Testis (tissue), 3 donors: ENCODE results near the gene CYP3A7. TPM values are rescaled to one million over a fixed set of nuclear protein-coding genes. Genes with fewer than 3 reads are reported as not detected.
"Not testable (repeated sequence)": the region's sequence is repeated elsewhere in the genome, so short reads cannot be mapped to it uniquely, and the experiment has no call there.

ENCODE experiments used
- DNase-seq: peaks from one replicate; pipeline ENCODE4 v3.0.0-alpha.2; 2019
- H3K27ac ChIP-seq, 2 donors: fragments of 200-600 bp; sonication (generic); one replicate each; pipeline ENCODE4 v1.5.1; 2019
- H3K27me3 ChIP-seq: fragments of 200-600 bp; sonication (generic); one replicate; pipeline ENCODE4 v1.5.1; 2019
- H3K36me3 ChIP-seq: fragments of 200-600 bp; sonication (generic); one replicate; pipeline ENCODE4 v1.5.1; 2017; ENCODE audit warnings: low read depth; ENCODE audit errors: missing control alignments
- H3K4me1 ChIP-seq: fragments of 200-600 bp; sonication (generic); one replicate; pipeline ENCODE4 v1.5.1; 2019
- H3K4me3 ChIP-seq, 2 donors: fragments of 200-600 bp; sonication (generic); one replicate each; pipeline ENCODE4 v1.5.1; 2017 to 2019
- H3K9me3 ChIP-seq: fragments of 200-600 bp; sonication (generic); one replicate; pipeline ENCODE4 v1.5.1; 2017
- POLR2A ChIP-seq: fragments of 450-650 bp; IDR thresholded peaks from one replicate; pipeline ENCODE4 v1.6.1; 2017; ENCODE audit warnings: antibody characterized with exemption, mild to moderate bottlenecking, moderate library complexity
- WGBS, 2 donors: methylation state at CpG; one replicate each; pipeline ENCODE4 v1.1.5; 2018; 5-methylcytosine and 5-hydroxymethylcytosine counted together
- intact Hi-C: fragments of 100-400 bp; cut with DNase I; formaldehyde crosslinking; loops from one replicate; pipeline ENCODE4 v1.15.1; 2023; ENCODE audit warnings: low total_unique reads
- polyA plus RNA-seq: library from polyadenylated mRNA; stranded (reverse); fragments of 350-450 nt; fragmentation: Illumina TruSeq; extraction: RNeasy Lipid Tissue Mini Kit (QIAGEN cat#74804); gene quantifications from one replicate; pipeline ENCODE4 v1.2.3, GENCODE V29; 2014; ENCODE audit warnings: low read depth, low replicate concordance; ENCODE audit not compliant: insufficient read depth
- total RNA-seq, 2 donors: library from RNA; depleted of rRNA; stranded (reverse); fragments of >200 nt; gene quantifications; one replicate each; pipeline ENCODE4 v1.2.3, GENCODE V29; 2016
- TF ChIP-seq, protein P1 (sequence below), 3 experiments: fragments of 450-650 bp in 2 of 3; fragments of 200-600 bp in 1 of 3; sonication (generic) in 1 of 3; IDR thresholded peaks; one replicate each; pipeline ENCODE4 v1.5.1; 2016 to 2019; ENCODE audit warnings: antibody characterized with exemption in 3 of 3, mild to moderate bottlenecking in 2 of 3, moderate library complexity in 1 of 3

Gene CYP3A7
- total and polyA plus RNA-seq, 3 donors from 2014 or later, result not detected

DNA sequence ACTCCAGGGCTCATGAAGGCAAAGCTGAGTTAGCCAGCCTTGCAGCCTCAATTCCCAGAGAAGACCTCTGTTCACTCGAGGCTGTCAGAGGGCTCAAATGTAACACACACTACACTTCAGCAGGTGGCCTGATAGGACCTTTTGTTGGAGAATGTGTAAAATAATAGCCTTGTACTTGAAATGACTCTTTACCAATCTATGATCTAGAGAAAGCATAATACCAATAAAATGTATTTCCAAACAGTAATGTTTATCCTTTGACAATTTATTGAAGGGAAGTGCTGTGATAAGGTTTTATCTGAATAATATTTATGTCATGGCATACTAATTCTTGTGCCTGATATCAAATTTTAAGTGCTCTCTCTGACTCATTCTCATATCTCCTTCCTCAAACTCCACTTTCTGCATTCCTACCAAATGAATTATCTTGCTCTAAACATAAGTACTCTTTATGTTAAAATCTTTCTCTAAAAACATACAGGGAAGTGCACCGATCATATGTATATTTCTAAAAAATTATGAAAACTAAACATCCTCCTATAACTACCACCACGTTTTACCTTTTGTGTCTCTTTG is 20.9 kb downstream of the CYP3A7 start:
- no peaks in the 10 kb centered on the region for H3K36me3 ChIP-seq
- no peak for DNase-seq
- no peaks in the 10 kb centered on the region for H3K27me3 ChIP-seq
- no peaks in the 10 kb centered on the region for H3K4me1 ChIP-seq
- H3K9me3 ChIP-seq, result no peaks in the 10 kb centered on the region
- H3K4me3 ChIP-seq, result no peak overlapping the region
- intact Hi-C loops, result no loop called here
- WGBS, 2 donors, result 84 to 86% methylated on average over 3 of the region's 3 CpGs
- no peak overlapping the region for H3K27ac ChIP-seq
- TF ChIP-seq, protein P1, sequence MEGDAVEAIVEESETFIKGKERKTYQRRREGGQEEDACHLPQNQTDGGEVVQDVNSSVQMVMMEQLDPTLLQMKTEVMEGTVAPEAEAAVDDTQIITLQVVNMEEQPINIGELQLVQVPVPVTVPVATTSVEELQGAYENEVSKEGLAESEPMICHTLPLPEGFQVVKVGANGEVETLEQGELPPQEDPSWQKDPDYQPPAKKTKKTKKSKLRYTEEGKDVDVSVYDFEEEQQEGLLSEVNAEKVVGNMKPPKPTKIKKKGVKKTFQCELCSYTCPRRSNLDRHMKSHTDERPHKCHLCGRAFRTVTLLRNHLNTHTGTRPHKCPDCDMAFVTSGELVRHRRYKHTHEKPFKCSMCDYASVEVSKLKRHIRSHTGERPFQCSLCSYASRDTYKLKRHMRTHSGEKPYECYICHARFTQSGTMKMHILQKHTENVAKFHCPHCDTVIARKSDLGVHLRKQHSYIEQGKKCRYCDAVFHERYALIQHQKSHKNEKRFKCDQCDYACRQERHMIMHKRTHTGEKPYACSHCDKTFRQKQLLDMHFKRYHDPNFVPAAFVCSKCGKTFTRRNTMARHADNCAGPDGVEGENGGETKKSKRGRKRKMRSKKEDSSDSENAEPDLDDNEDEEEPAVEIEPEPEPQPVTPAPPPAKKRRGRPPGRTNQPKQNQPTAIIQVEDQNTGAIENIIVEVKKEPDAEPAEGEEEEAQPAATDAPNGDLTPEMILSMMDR (IDR thresholded peaks at IDR 0.05), result no peak
- no peak for TF ChIP-seq POLR2A

DNA sequence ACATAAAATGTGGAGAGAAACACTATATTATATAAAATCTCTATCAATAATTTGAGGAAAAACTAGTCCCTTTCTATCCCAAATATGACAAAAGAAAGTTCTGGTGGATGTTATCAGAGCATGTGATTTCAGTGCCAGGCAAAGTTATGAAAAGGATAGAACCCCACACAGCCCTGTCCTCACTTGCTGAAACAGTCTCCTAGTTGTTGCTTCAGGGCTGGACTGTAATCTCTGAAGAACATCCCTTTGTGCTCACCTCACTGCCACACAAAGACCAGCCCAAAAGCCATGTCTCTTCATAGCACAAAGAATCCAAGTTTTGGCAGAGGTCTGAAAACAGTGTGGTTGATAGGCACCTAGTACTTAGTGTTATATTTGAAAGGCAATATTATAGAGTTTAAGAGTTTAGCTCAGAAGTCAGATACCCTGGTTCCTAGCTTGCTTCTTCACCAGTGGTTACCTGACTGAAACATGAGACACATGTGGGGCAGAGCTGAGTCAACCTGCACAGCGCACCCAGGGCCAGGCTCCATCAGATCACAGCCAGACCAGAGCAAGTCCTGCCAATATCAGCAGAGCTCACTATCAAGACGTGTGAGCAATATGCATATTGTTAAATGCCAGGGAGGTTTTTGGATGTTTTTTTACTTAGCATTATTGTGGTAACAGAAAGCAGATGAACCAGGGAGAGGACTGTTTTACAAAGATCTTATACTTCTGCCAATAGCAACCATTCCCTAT is 25.0 kb downstream of the CYP3A7 start:
- no peak for DNase-seq
- intact Hi-C loops, result no loop called here
- no peaks in the 10 kb centered on the region for H3K36me3 ChIP-seq
- H3K9me3 ChIP-seq, result no peaks in the 10 kb centered on the region
- TF ChIP-seq POLR2A, result no peak
- TF ChIP-seq, protein P1 (IDR thresholded peaks at IDR 0.05), result no peak
- H3K4me1 ChIP-seq, result no peaks in the 10 kb centered on the region
- no peaks in the 10 kb centered on the region for H3K27me3 ChIP-seq
- H3K27ac ChIP-seq, result no peak overlapping the region
- 48 to 84% methylated on average over 2 of the region's 2 CpGs for WGBS, 2 donors
- no peak overlapping the region for H3K4me3 ChIP-seq

DNA sequence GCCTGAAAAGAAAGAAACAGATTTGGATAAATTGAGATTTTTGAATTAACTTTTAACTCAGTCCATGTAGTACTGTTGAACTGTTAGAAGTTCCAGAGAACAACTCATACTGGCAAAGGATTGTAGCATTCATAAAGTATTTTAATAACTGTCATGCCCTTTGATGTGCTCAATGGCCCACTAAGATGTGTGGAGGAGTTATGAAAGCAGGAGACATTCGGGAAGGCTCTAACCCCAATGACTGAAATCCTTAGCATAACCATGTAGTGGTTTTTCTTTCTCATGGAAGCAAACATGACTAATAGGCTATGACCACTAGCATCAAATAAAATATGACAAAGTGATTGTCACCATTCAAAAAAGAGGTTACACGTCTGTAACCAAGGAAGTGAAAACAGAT is 25.7 kb downstream of the CYP3A7 start:
- TF ChIP-seq, protein P1 (IDR thresholded peaks at IDR 0.05), result no peak
- TF ChIP-seq POLR2A, result no peak
- Histone ChIP-seq H3K4me1 (no peaks in the 10 kb centered on the region), H3K9me3 (no peaks in the 10 kb centered on the region), H3K27ac (no peak overlapping the region), H3K27me3 (no peaks in the 10 kb centered on the region), H3K36me3 (no peaks in the 10 kb centered on the region), H3K4me3 (no peak overlapping the region)
- 93 to 94% methylated on average over 2 of the region's 2 CpGs for WGBS, 2 donors
- DNase-seq, result no peak
- intact Hi-C loops, result no loop called here

DNA sequence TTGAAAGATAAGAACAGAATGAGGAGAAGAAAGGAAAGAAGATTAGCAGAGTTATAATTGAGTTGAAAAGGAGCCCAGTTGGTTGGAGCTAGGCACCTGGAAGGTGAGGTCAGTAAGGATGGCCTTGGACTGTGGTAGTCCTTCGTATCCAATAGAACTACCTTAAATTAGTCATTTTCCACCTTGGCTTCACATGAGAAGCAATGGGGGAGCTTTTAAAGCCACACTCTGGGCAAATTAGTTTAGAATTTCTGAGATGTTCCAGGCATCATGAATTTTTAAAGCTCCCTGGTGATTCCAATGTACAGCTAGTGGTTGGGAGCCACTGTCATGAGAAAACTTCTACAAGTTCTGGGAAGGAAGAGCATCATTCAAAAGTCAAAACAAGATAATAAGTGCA is 27.9 kb downstream of the CYP3A7 start:
- Histone ChIP-seq H3K36me3 (no peaks in the 10 kb centered on the region), H3K4me3 (no peak overlapping the region), H3K4me1 (no peaks in the 10 kb centered on the region), H3K27me3 (no peaks in the 10 kb centered on the region), H3K9me3 (no peaks in the 10 kb centered on the region), H3K27ac (no peak overlapping the region)
- intact Hi-C loops, result no loop called here
- no peak for DNase-seq
- WGBS, 2 donors, result 32 to 47% methylated on average over 1 of the region's 1 CpG
- TF ChIP-seq, protein P1 (IDR thresholded peaks at IDR 0.05), result no peak

DNA sequence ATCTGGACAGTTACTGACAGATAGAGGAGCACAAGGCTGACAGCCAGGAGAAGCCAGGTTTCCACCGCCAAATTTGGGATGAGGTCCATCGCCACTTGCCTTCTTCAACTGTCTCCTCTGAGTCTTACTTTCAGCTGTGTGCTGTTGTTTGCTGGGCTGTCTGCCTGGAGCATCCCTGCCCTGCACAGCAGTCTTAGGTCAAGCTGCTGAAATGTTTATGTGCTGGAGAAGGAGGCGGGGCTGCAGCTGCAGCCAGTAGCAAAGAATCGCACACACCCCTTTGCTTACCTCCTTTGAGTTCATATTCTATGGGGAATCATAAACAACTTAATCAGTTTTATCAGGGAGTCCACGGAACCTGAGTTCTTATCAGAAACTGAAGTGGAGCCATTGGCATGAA is 35.0 kb downstream of the CYP3A7 start:
- TF ChIP-seq, protein P1 (IDR thresholded peaks at IDR 0.05), result no peak
- TF ChIP-seq POLR2A, result no peak
- Histone ChIP-seq H3K9me3 (no peaks in the 10 kb centered on the region), H3K4me1 (no peaks in the 10 kb centered on the region), H3K4me3 (no peak overlapping the region), H3K36me3 (no peaks in the 10 kb centered on the region), H3K27ac (no peak overlapping the region), H3K27me3 (no peaks in the 10 kb centered on the region)
- intact Hi-C loops, result no loop called here
- no peak for DNase-seq
- WGBS, 2 donors, result 54 to 73% methylated on average over 5 of the region's 5 CpGs

DNA sequence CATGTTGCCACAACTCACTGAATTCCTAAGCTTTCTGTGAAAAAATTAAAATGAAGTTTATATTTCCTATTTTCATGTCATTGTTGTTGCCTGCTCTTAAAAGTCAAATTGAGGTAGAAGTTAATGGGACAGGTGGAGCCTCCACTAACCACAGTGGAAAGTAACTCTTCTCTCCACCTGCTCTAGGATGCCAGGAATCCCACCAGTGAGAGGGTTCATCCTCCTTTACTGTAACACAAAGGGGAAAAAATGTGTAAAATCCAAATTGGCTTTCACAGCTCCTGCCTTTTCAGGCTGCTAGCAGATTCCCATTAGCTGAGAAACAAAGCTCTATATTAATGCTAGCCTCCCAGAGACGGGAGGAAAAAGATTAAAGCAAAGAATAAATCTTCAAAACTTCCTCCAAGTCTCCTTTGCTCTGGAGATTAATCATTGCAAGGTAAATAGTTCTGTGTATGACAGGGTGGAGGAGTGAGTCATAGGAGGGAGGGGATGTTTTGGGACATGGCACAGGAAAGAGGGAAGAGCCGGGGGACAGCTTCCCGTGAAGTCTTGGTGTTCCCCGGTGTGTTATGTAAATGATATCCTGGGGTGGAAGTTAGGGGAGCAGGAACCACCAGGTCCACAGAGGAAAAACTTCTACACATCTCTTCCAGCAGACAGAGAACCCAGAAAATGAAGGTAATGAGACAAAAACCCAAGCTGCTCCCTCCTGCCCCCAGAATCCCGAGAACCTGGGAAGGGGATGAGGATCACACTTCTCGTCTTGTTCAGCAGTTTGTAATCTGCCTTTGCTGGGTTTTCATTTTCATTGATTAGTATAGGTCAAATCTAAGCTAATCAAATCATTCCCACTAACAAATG is 35.9 kb downstream of the CYP3A7 start:
- H3K27me3 ChIP-seq, H3K9me3 ChIP-seq, H3K4me3 ChIP-seq, H3K27ac ChIP-seq, intact Hi-C loops, H3K36me3 ChIP-seq, DNase-seq, H3K4me1 ChIP-seq: not testable (repeated sequence)
- 52 to 55% methylated on average over 6 of the region's 6 CpGs for WGBS, 2 donors
